Activated CD8-positive, alpha-beta T cell treated with anti-CD3 and anti-CD28 coated beads for 36 hours (primary cell): Measurements from ENCODE around the gene GRM4. TPM values are rescaled to one million over a fixed set of nuclear protein-coding genes. Genes with fewer than 3 reads are reported as not detected.

Source experiments
- ATAC-seq: fragments of 200-7000 bp; cut with Tn5 transposase; one replicate; pipeline ENCODE4 v1.10.0; 2021; ENCODE audit warnings: mild to moderate bottlenecking, moderate library complexity
- CTCF ChIA-PET: fragments of 350-600 bp; sonication (Branson Sonifier 250); formaldehyde crosslinking; loops from one replicate; lab custom pipeline; 2021; ENCODE audit warnings: antibody characterized with exemption; lab: Charles Lee
- POLR2A ChIA-PET: fragments of 350-600 bp; sonication (Branson Sonifier 250); formaldehyde crosslinking; loops from one replicate; lab custom pipeline; 2021; ENCODE audit warnings: antibody characterized with exemption; lab: Charles Lee
- DNase-seq: peaks from one replicate; pipeline ENCODE4 v3.0.0-alpha.2; 2020
- H3K27ac Mint-ChIP-seq: one replicate; pipeline ENCODE4 v1.8.0; 2021; ENCODE audit warnings: mild to moderate bottlenecking, mixed read lengths
- H3K27me3 Mint-ChIP-seq: one replicate; pipeline ENCODE4 v1.8.0; 2021; ENCODE audit warnings: mixed read lengths
- H3K36me3 Mint-ChIP-seq: one replicate; pipeline ENCODE4 v1.8.0; 2021; ENCODE audit warnings: low read depth, mixed read lengths
- H3K4me1 Mint-ChIP-seq: one replicate; pipeline ENCODE4 v1.8.0; 2021; ENCODE audit warnings: low read depth, mixed read lengths
- H3K4me3 Mint-ChIP-seq: one replicate; pipeline ENCODE4 v1.8.0; 2021; ENCODE audit warnings: mild to moderate bottlenecking, moderate library complexity, mixed read lengths
- H3K9me3 Mint-ChIP-seq: one replicate; pipeline ENCODE4 v1.8.0; 2021; ENCODE audit warnings: mixed read lengths
- CTCF ChIP-seq: fragments of 200-600 bp; IDR thresholded peaks from one replicate; pipeline ENCODE4 v1.8.0; 2022; ENCODE audit warnings: antibody characterized with exemption, mild to moderate bottlenecking
- intact Hi-C: fragments of 100-400 bp; cut with micrococcal nuclease; formaldehyde crosslinking; loops from one replicate; pipeline ENCODE4 v1.10.0; 2022
- total RNA-seq, 2 experiments: library from RNA; stranded (reverse); gene quantifications; one replicate each; pipeline ENCODE4 v1.2.3, GENCODE V29; 2021

The GRM4 gene
- total RNA-seq, 2 experiments from 2014 or later: 0.11 to 0.14 TPM

GRCh38 chr6:33978412-33979150 lies 167.3 kb downstream of the GRM4 start:
- DNase-seq (no peak), ATAC-seq (no peak)
- intact Hi-C loops: no loop called here
- peaks cover 18% of the 10 kb centered on the region for H3K27me3 Mint-ChIP-seq
- H3K36me3 Mint-ChIP-seq: no peaks in the 10 kb centered on the region
- CTCF ChIA-PET: interaction anchor here (1.9 kb wide), 1 partner anchor 49 kb away, joined by 4 read pairs; no protein-coding TSS in a partner anchor
- no peak overlapping the region for H3K27ac Mint-ChIP-seq
- POLR2A ChIA-PET: no interaction called here
- no peaks in the 10 kb centered on the region for H3K9me3 Mint-ChIP-seq
- no peaks in the 10 kb centered on the region for H3K4me1 Mint-ChIP-seq
- H3K4me3 Mint-ChIP-seq: no peak overlapping the region
- no peak for TF ChIP-seq CTCF

- no peak for DNase-seq
- TF ChIP-seq CTCF: no peak
- CTCF ChIA-PET: interaction anchor here (1.9 kb wide), 1 partner anchor 50 kb away, joined by 4 read pairs; no protein-coding TSS in a partner anchor
- intact Hi-C loops: no loop called here
- Mint-ChIP-seq H3K27me3 (peaks cover 18% of the 10 kb centered on the region), H3K4me1 (no peaks in the 10 kb centered on the region), H3K27ac (no peak overlapping the region), H3K9me3 (no peaks in the 10 kb centered on the region), H3K4me3 (no peak overlapping the region), H3K36me3 (no peaks in the 10 kb centered on the region)
- no peak for ATAC-seq
- POLR2A ChIA-PET: no interaction called here
Measured at GRCh38 chr6:33977606-33978411, 168.1 kb downstream of the GRM4 start.

- CTCF ChIA-PET: interaction anchor here (0.7 kb wide), 1 partner anchor 206 kb away, joined by 3 read pairs; no protein-coding TSS in a partner anchor
- intact Hi-C loops: no loop called here
- ATAC-seq (no peak), DNase-seq (no peak)
- H3K36me3 Mint-ChIP-seq: no peaks in the 10 kb centered on the region
- no peaks in the 10 kb centered on the region for H3K4me1 Mint-ChIP-seq
- POLR2A ChIA-PET: no interaction called here
- no peak overlapping the region for H3K27ac Mint-ChIP-seq
- H3K4me3 Mint-ChIP-seq: no peak overlapping the region
- H3K27me3 Mint-ChIP-seq: peaks cover 19% of the 10 kb centered on the region
- H3K9me3 Mint-ChIP-seq: no peaks in the 10 kb centered on the region
- no peak for TF ChIP-seq CTCF
Measured at GRCh38 chr6:33976437-33977360, 169.2 kb downstream of the GRM4 start.

- intact Hi-C loops: no loop called here
- no peaks in the 10 kb centered on the region for H3K4me1 Mint-ChIP-seq
- no peak overlapping the region for H3K27ac Mint-ChIP-seq
- DNase-seq: no peak
- no peaks in the 10 kb centered on the region for H3K9me3 Mint-ChIP-seq
- H3K27me3 Mint-ChIP-seq: peaks cover 19% of the 10 kb centered on the region
- H3K4me3 Mint-ChIP-seq: no peak overlapping the region
- H3K36me3 Mint-ChIP-seq: no peaks in the 10 kb centered on the region
- CTCF ChIA-PET: interaction anchor here (0.7 kb wide), 1 partner anchor 206 kb away, joined by 3 read pairs; no protein-coding TSS in a partner anchor
- TF ChIP-seq CTCF: no peak
- POLR2A ChIA-PET: no interaction called here
- no peak for ATAC-seq
Measured at GRCh38 chr6:33975661-33976436, 170.0 kb downstream of the GRM4 start.
